GM12865 (cell line): ENCODE measurements around the gene MMS19.

ENCODE experiments used
- DNase-seq: peaks from one replicate; pipeline ENCODE4 v3.0.0; 2010; ENCODE audit warnings: low read depth
- H3K4me3 ChIP-seq: 2 replicates; pipeline ENCODE4 v1.5.1; 2011; ENCODE audit warnings: mild to moderate bottlenecking, low read depth, low read length, control low read depth
- TF ChIP-seq, protein P1 (sequence below): IDR thresholded peaks from 2 replicates; pipeline ENCODE4 v1.5.1; 2011; ENCODE audit warnings: low read length, control low read depth, low read depth, inconsistent platforms; ENCODE audit not compliant: insufficient read depth; ENCODE audit errors: missing control alignments

Gene MMS19

GRCh38 chr10:97525086-97525485 is 26.9 kb upstream of the MMS19 start:
- DNase-seq, result no peak
- H3K4me3 ChIP-seq, result no peak overlapping the region
- TF ChIP-seq, protein P1, sequence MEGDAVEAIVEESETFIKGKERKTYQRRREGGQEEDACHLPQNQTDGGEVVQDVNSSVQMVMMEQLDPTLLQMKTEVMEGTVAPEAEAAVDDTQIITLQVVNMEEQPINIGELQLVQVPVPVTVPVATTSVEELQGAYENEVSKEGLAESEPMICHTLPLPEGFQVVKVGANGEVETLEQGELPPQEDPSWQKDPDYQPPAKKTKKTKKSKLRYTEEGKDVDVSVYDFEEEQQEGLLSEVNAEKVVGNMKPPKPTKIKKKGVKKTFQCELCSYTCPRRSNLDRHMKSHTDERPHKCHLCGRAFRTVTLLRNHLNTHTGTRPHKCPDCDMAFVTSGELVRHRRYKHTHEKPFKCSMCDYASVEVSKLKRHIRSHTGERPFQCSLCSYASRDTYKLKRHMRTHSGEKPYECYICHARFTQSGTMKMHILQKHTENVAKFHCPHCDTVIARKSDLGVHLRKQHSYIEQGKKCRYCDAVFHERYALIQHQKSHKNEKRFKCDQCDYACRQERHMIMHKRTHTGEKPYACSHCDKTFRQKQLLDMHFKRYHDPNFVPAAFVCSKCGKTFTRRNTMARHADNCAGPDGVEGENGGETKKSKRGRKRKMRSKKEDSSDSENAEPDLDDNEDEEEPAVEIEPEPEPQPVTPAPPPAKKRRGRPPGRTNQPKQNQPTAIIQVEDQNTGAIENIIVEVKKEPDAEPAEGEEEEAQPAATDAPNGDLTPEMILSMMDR, result no peak

- TF ChIP-seq, protein P1, result no peak
- H3K4me3 ChIP-seq, result no peak overlapping the region
- no peak for DNase-seq
Measured at GRCh38 chr10:97522937-97523336, 24.7 kb upstream of the MMS19 start.

GRCh38 chr10:97522071-97522470 is 23.8 kb upstream of the MMS19 start:
- no peak overlapping the region for H3K4me3 ChIP-seq
- TF ChIP-seq, protein P1, result no peak
- no peak for DNase-seq

DNA sequence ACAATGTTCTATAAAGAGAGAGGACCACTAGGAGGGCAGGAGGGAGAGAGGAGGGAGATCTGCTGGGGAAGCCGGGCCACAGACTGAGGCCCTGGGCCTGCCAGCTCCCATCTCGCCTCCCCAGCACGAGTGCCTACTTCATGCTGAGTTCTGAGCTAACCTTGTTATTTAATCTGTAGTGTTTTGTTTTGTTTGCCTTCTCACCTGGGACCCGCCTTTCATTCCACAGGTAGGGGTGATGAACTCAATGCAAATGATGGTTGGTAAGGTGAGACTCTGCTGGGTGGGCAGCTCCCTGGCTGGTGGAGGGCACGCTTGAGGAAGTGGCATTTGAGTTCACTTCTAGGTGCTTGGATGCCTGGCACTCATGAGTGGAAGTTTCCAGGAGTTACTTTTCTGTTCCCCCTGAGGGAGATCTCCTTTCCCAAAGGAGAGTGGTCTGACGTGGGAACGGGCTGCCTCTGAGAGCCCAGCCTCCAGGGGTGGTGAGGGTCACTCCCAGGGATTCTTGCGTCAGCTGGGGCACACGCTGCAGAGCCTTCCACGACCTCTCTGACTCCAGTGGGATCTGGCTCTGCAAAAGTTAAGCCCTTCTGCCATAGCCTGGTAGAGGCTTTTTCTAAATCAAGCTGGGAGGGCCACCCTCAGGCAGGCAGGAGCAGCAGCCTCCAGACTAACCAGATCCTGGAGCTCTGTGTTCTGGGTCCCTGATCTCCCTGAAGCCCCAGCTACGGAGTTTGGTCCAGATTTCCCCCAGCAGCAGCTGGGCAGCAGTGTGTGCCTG is 22.9 kb upstream of the MMS19 start:
- no peak overlapping the region for H3K4me3 ChIP-seq
- DNase-seq, result no peak
- TF ChIP-seq, protein P1, result no peak

DNA sequence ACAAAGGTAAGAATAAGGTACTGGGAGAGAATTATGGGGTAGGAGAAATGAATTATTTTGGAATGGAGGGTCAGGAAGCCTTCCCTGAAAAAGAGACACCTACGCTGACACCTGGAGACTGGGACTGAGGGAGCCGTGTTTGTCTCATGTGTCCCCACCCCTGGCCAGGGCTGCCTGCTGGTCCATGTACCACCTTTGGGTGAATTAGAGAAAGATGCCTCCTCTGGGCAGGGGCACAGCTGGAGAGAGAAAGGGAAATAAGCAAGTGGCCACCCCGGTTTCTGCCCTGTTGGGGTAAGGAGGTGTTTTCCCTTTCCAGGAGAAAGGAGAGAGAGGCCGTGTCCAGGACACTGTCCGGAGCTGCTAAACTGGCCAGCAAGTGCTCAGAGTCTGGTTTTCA is 22.3 kb upstream of the MMS19 start:
- TF ChIP-seq, protein P1, result no peak

DNA sequence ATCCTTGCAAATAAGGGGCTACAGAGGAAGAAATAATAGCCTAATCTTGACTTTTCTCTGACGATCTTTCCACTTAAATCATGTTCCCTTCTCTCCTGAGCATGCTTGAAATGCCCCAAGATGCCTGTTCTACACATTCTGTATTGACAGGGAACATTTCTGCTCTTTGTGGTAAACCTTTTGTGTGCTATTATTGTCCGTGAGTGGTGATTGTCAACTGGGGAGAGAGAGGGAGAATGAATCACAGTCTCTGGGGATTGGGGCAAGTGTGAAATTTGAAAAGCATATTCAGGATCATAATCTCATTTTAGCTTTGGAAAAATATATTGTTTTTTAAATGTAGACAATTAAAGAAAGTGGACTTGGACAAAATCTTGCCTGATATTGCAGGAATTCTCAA is 21.1 kb upstream of the MMS19 start:
- no peak for DNase-seq
- TF ChIP-seq, protein P1, result no peak
- H3K4me3 ChIP-seq, result no peak overlapping the region

More for the DNA sequence above, 22.3 kb upstream of the MMS19 start:
- DNase-seq, result no peak
- H3K4me3 ChIP-seq, result no peak overlapping the region
